Stimulated activated CD8-positive, alpha-beta memory T cell treated with anti-CD3 and anti-CD28 coated beads, Interleukin-7, amount 100 ng/mL, for 24 hours (primary cell): ENCODE measurements around the gene SPATA31D4.

Source experiments
- DNase-seq: peaks from one replicate; pipeline ENCODE4 v3.0.0-alpha.2; 2020; ENCODE audit warnings: low read depth

Gene SPATA31D4

DNA sequence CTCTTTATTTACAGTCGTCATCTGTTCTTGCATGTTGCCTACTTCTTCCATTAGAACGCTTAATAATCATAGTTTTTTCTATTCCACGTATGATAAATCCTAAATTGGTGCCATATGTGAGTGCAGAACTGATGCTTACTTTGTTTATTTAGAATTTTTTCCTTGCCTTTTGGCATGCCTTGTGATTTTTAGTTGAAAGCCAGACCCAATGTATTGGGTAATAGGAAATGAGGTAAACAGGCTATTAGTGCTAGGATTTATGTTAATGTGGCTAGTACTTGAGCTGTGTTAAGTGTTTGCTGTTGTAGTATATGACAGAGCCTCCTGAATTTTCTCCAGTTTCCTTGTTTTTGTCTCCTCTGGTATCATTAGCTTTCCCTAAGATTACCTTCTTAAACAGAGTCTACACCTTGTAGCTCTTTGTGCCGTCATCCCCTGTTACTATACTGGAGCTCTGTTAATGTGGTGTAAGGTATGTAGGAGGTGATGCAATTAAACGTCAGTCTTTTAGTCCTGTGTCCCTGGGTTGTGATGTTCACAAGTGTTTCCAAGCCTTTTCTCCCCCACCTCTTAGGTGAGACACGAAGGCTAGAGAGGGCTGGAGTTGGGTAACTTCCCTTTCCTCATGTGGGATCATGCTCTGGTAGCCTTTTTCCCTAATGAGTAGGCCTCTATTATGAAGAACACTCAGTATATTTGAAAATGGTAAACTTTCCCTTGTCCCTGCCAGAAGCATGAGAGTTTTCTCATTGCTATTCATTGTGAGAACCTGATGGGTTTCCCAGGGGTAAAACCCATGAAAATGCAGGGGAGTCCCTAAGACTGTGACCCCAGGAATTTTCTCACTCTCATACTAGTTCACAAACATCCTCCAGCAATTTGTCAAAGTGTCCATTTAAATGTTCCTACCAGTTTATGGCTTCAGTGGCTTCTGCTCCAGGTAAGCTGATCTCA lies 36.3 kb downstream of the SPATA31D4 start:
- DNase-seq, result no peak

DNA sequence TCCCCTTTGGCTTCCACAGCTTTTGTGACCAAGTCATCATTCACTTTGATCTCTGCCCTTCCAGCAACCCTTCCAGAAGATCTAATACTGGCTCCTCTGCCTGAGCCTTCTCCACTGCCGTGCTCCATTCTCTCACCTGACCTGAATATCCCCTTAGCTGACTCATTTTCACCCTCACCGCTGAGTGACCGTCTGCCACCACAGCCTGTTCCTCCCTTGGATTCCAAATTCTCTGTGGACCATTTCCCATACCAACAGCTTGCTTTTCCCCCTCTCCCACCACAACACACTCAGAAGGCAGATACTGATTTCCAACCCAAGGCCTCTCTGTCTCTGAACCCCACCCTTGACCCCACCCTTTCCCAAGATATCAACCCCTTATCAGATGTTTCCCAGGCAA lies 39.8 kb downstream of the SPATA31D4 start:
- DNase-seq, result no peak

DNA sequence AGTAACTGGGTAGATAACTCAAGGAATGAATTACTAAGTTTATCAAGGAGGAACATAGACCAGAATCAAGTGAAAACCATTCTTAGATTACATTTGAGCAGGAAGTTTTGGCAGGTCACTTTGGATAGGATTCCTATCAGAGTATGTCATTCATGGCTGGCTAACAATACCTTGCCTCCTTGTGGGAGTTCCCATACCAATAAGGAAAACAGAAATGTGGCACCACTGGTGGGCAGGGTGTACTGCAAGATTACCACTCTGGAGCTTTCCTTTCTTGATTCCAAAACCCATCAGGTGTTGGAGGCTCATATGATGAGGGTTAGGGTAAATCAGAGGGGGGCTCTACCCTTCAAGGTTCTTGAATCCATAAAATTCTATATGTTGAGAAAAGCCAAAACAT lies 41.7 kb downstream of the SPATA31D4 start:
- DNase-seq, result no peak

DNA sequence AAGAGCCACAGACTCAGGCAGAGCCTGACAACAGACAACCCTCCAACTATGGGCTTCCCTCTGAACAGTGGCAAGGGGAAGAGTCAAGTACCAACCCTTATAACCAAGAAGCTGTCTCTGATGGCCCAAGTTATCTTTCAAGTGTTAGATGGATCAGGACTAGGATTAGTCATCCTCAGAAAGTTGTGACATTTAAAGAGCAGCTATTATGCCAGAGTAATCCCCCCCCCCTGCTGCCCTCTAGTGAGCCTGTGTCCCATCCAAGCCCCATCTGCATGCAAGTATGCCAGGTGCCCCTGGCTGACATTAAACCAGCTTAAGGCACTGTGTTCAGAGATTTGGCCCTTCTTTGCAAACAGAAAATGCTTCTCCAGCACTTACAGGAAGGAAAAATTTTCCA lies 43.5 kb downstream of the SPATA31D4 start:
- DNase-seq, result no peak

DNA sequence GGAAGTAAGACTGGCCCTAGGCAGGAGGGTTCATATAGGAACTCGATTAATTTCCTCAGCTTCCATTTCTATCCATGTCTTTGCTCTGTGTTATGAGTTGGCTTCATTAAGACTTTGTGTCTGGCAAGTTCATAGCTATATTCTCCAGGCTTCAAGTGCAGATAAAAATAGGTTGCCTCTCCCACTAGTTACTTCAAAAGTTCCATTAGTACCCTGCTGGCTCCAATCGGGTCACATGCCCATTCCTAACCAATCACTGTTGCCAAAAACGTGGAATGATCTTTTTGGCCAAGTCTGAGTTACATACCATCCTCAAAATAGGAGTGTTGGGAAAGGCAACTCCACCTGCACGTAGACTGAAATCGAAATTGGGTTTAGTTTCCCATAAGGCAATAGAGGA lies 46.5 kb downstream of the SPATA31D4 start:
- DNase-seq, result no peak

DNA sequence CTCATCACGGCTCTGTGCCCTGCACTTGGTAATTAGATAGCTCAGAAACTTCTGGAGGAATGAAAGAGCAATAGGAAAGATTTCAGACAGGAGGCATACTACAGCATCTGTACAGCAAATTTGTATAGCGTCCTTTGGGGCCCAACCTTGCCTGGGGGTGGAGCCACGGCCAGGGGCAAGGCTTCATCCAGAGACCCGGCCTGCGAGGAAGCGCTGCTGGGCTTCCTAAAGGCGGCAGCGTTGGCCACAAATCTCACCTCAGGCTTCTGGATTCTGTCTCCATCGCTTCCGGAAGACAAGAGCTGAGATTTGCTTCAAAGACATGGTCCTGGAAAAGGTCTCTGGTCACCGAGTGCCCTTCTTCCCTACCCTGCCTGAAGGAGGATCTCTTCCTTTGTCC lies 48.1 kb downstream of the SPATA31D4 start:
- no peak for DNase-seq

DNA sequence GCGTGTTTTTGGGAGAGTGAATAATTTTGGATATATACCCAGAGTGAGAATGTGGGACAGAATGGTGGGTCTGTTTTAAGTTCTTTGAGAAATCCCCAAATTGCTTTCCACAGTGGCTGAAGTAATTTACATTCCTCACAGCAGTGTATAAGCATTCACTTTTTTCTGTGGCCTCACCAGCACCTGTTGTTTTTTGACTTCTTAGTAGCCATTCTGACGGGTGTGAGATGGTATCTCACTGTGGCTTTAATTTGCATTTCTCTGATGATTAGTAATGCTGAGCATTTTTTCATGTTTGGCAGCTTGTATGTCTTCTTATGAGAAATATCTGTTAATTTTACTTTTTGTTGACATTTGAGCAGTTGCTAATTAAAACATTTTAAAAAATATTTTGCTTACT lies 51.0 kb downstream of the SPATA31D4 start:
- no peak for DNase-seq

DNA sequence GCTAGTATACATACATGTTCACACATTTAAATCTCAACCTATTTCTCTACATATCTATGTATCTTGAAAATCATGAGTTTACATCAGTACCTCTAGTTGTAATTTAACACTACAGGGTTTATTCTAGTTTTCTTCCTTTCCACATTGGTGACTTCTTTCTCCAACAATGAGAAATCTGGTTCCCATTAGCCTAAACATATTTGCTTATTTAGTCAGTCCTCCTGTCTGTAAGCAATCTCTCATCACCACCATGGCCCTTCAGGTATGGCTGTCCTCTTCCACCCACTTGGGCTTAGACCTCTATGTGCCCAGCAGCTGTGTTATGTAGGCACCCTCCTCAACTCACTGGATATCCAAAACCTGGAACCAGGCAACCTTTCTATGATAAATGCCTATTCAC lies 52.3 kb downstream of the SPATA31D4 start:
- no peak for DNase-seq

DNA sequence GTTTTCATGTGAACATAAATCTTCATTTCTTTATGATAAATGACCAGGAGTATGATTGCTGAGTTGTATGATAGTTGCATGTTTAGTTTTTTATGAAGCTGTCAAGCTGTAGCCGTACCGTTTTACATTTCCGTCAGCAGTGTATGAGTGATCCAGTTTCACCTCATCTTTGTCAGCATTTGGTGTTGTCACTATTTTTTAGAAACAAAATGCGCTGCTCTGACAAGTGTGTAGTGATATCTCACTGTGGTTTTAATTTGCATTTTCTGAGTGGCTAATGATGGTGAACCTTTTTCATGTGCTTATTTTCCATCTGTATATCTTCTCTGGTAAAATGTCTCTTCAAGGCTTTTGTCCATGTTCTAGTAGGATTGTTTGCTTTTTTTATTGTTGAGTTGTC lies 53.7 kb downstream of the SPATA31D4 start:
- DNase-seq, result no peak
